Measurements from ENCODE around the gene SUMO4. TPM values are rescaled to one million over a fixed set of nuclear protein-coding genes. Genes with fewer than 3 reads are reported as not detected.
"Not testable (repeated sequence)": the region's sequence is repeated elsewhere in the genome, so short reads cannot be mapped to it uniquely, and the experiment has no call there.

SUMO4 gene
- total RNA-seq, 1 experiment from 2014 or later, result 1.1 TPM

GRCh38 chr6:149441740-149442139 lies 41.7 kb downstream of the SUMO4 start:
- Histone ChIP-seq H3K4me1 (ENCODE audit: control insufficient read depth, insufficient read depth, low read length) (no peaks in the 10 kb centered on the region), H3K36me3 (ENCODE audit: control insufficient read depth, insufficient read depth, low read length) (no peaks in the 10 kb centered on the region), H3K4me3 (ENCODE audit: low read depth in 2 of 2, low read length in 2 of 2) (no peak overlapping the region), H3K27me3 (ENCODE audit: control insufficient read depth, insufficient read depth, low read length) (no peaks in the 10 kb centered on the region), H3K27ac (ENCODE audit: low read length) (no peak overlapping the region), H3K9me3 (ENCODE audit: control insufficient read depth, insufficient read depth, low read depth, low read length) (no peaks in the 10 kb centered on the region)
- in situ Hi-C loops (cut with HindIII; ENCODE audit: low pct_unique_long_range_greater_than_20kb, low sequenced_read_pairs), result no loop called here
- intact Hi-C loops (cut with micrococcal nuclease; ENCODE audit: unreplicated experiment), result no loop called here
- DNase-seq (ENCODE audit: low read depth, low spot score) (no peak), ATAC-seq (no peak)
- CTCF ChIA-PET, result no interaction called here
- no peak for TF ChIP-seq SIN3A (IDR thresholded peaks at IDR 0.05; ENCODE audit: borderline replicate concordance, insufficient read depth, low read depth, low read length)
- no peak for TF ChIP-seq POLR2AphosphoS5 (IDR thresholded peaks at IDR 0.05; ENCODE audit: low read depth, low read length)
- no peak for TF ChIP-seq TCF7L2 (IDR thresholded peaks at IDR 0.05; ENCODE audit: low read depth, low read length)
- TF ChIP-seq, protein P1, sequence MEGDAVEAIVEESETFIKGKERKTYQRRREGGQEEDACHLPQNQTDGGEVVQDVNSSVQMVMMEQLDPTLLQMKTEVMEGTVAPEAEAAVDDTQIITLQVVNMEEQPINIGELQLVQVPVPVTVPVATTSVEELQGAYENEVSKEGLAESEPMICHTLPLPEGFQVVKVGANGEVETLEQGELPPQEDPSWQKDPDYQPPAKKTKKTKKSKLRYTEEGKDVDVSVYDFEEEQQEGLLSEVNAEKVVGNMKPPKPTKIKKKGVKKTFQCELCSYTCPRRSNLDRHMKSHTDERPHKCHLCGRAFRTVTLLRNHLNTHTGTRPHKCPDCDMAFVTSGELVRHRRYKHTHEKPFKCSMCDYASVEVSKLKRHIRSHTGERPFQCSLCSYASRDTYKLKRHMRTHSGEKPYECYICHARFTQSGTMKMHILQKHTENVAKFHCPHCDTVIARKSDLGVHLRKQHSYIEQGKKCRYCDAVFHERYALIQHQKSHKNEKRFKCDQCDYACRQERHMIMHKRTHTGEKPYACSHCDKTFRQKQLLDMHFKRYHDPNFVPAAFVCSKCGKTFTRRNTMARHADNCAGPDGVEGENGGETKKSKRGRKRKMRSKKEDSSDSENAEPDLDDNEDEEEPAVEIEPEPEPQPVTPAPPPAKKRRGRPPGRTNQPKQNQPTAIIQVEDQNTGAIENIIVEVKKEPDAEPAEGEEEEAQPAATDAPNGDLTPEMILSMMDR (IDR thresholded peaks at IDR 0.05), result no peak
- TF ChIP-seq, protein P2, sequence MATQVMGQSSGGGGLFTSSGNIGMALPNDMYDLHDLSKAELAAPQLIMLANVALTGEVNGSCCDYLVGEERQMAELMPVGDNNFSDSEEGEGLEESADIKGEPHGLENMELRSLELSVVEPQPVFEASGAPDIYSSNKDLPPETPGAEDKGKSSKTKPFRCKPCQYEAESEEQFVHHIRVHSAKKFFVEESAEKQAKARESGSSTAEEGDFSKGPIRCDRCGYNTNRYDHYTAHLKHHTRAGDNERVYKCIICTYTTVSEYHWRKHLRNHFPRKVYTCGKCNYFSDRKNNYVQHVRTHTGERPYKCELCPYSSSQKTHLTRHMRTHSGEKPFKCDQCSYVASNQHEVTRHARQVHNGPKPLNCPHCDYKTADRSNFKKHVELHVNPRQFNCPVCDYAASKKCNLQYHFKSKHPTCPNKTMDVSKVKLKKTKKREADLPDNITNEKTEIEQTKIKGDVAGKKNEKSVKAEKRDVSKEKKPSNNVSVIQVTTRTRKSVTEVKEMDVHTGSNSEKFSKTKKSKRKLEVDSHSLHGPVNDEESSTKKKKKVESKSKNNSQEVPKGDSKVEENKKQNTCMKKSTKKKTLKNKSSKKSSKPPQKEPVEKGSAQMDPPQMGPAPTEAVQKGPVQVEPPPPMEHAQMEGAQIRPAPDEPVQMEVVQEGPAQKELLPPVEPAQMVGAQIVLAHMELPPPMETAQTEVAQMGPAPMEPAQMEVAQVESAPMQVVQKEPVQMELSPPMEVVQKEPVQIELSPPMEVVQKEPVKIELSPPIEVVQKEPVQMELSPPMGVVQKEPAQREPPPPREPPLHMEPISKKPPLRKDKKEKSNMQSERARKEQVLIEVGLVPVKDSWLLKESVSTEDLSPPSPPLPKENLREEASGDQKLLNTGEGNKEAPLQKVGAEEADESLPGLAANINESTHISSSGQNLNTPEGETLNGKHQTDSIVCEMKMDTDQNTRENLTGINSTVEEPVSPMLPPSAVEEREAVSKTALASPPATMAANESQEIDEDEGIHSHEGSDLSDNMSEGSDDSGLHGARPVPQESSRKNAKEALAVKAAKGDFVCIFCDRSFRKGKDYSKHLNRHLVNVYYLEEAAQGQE (IDR thresholded peaks at IDR 0.05; ENCODE audit: insufficient read depth in 1 of 2, low read depth in 2 of 2, low read length in 1 of 2), result no peak
- POLR2A ChIA-PET, result no interaction called here
- no TSS peak for BruUV-seq (replicated peaks)

- BruUV-seq (replicated peaks), result no TSS peak
- no peaks in the 10 kb centered on the region for H3K27me3 ChIP-seq (ENCODE audit: control insufficient read depth, insufficient read depth, low read length)
- in situ Hi-C loops (cut with HindIII; ENCODE audit: low pct_unique_long_range_greater_than_20kb, low sequenced_read_pairs), result no loop called here
- no peaks in the 10 kb centered on the region for H3K9me3 ChIP-seq (ENCODE audit: control insufficient read depth, insufficient read depth, low read depth, low read length)
- DNase-seq (ENCODE audit: low read depth, low spot score) (no peak), ATAC-seq (no peak)
- no peak overlapping the region for H3K4me3 ChIP-seq (ENCODE audit: low read depth in 2 of 2, low read length in 2 of 2)
- H3K36me3 ChIP-seq (ENCODE audit: control insufficient read depth, insufficient read depth, low read length), result no peaks in the 10 kb centered on the region
- H3K27ac ChIP-seq (ENCODE audit: low read length), result no peak overlapping the region
- intact Hi-C loops (cut with micrococcal nuclease; ENCODE audit: unreplicated experiment), result no loop called here
- ChIA-PET CTCF (no interaction called here), POLR2A (no interaction called here)
- TF ChIP-seq, protein P2 (IDR thresholded peaks at IDR 0.05; ENCODE audit: insufficient read depth in 1 of 2, low read depth in 2 of 2, low read length in 1 of 2), result no peak
- TF ChIP-seq POLR2AphosphoS5 (IDR thresholded peaks at IDR 0.05; ENCODE audit: low read depth, low read length) (no peak), TCF7L2 (IDR thresholded peaks at IDR 0.05; ENCODE audit: low read depth, low read length) (no peak), SIN3A (IDR thresholded peaks at IDR 0.05; ENCODE audit: borderline replicate concordance, insufficient read depth, low read depth, low read length) (no peak)
- TF ChIP-seq, protein P1 (IDR thresholded peaks at IDR 0.05), result no peak
- no peaks in the 10 kb centered on the region for H3K4me1 ChIP-seq (ENCODE audit: control insufficient read depth, insufficient read depth, low read length)
These were observed 43.5 kb downstream of the SUMO4 start for GRCh38 chr6:149443411-149444181.

- POLR2A ChIA-PET; BruUV-seq (replicated peaks); H3K36me3 ChIP-seq (ENCODE audit: control insufficient read depth, insufficient read depth, low read length); H3K27ac ChIP-seq (ENCODE audit: low read length); H3K27me3 ChIP-seq (ENCODE audit: control insufficient read depth, insufficient read depth, low read length); intact Hi-C loops (cut with micrococcal nuclease; ENCODE audit: unreplicated experiment); in situ Hi-C loops (cut with HindIII; ENCODE audit: low pct_unique_long_range_greater_than_20kb, low sequenced_read_pairs); DNase-seq (ENCODE audit: low read depth, low spot score); H3K4me1 ChIP-seq (ENCODE audit: control insufficient read depth, insufficient read depth, low read length); H3K9me3 ChIP-seq (ENCODE audit: control insufficient read depth, insufficient read depth, low read depth, low read length); H3K4me3 ChIP-seq (ENCODE audit: low read depth in 2 of 2, low read length in 2 of 2); CTCF ChIA-PET: not testable (repeated sequence)
- peak; percentile 28; the same call in 1 of the 2 replicates for ATAC-seq
These were observed 44.5 kb downstream of the SUMO4 start for GRCh38 chr6:149444360-149445094.
